A673 (cell line): ENCODE results near the gene GNRH2. TPM values are rescaled to one million over a fixed set of nuclear protein-coding genes. Genes with fewer than 3 reads are reported as not detected.

ENCODE experiments used
- BruUV-seq: library from RNA; stranded (reverse); fragments of 400-500 nt; replicated peaks from 2 replicates; lab custom pipeline; 2021; lab: Mats Ljungman, UMichigan
- CTCF ChIA-PET: fragments of 300-600 bp; sonication (Branson Sonifier 250); formaldehyde crosslinking; loops from one replicate; lab custom pipeline; 2022; ENCODE audit warnings: antibody characterized with exemption; lab: Charles Lee
- POLR2A ChIA-PET: fragments of 300-600 bp; sonication (Branson Sonifier 250); formaldehyde crosslinking; loops from one replicate; lab custom pipeline; 2022; ENCODE audit warnings: antibody characterized with exemption; ENCODE audit not compliant: low non-redundant PET; lab: Charles Lee
- DNase-seq: peaks from one replicate; pipeline ENCODE4 v3.0.0-alpha.2; 2015; ENCODE audit warnings: low spot score
- H3K27ac ChIP-seq: fragments of 200-600 bp; sonication (generic); 2 replicates; pipeline ENCODE4 v1.5.1; 2016; ENCODE audit warnings: mixed run types, low read depth, mild to moderate bottlenecking, mixed read lengths, antibody characterized with exemption, low read length; ENCODE audit not compliant: poor library complexity, severe bottlenecking
- H3K27me3 ChIP-seq: fragments of 200-600 bp; sonication (generic); replicated peaks from 2 replicates; pipeline ENCODE4 v1.6.1; 2017; ENCODE audit warnings: mixed run types, low read depth, mild to moderate bottlenecking, mixed read lengths, antibody characterized with exemption, low read length; ENCODE audit not compliant: insufficient read depth, poor library complexity
- H3K36me3 ChIP-seq: fragments of 200-600 bp; sonication (generic); 2 replicates; pipeline ENCODE4 v1.6.1; 2016; ENCODE audit warnings: mixed run types, mild to moderate bottlenecking, mixed read lengths, antibody characterized with exemption, low read length; ENCODE audit not compliant: insufficient read depth, poor library complexity, severe bottlenecking
- H3K4me1 ChIP-seq: fragments of 200-600 bp; sonication (generic); 2 replicates; pipeline ENCODE4 v1.6.1; 2017; ENCODE audit warnings: mixed run types, mild to moderate bottlenecking, mixed read lengths, antibody characterized with exemption, low read length; ENCODE audit not compliant: insufficient read depth, poor library complexity, severe bottlenecking
- H3K4me3 ChIP-seq: fragments of 200-600 bp; sonication (generic); 2 replicates; pipeline ENCODE4 v1.5.1; 2016; ENCODE audit warnings: low read depth, mixed run types, mild to moderate bottlenecking, mixed read lengths, low read length; ENCODE audit not compliant: poor library complexity, severe bottlenecking
- H3K9me3 ChIP-seq: fragments of 200-600 bp; sonication (generic); 2 replicates; pipeline ENCODE4 v1.6.1; 2016; ENCODE audit warnings: mixed run types, low read depth, mild to moderate bottlenecking, mixed read lengths, antibody characterized with exemption, low read length; ENCODE audit not compliant: poor library complexity, severe bottlenecking
- CTCF ChIP-seq: fragments of 300-800, 200-600 bp; sonication (generic); conservative IDR thresholded peaks from 2 replicates; pipeline ENCODE4 v1.5.1; 2017; ENCODE audit warnings: low read depth, mild to moderate bottlenecking, antibody characterized with exemption, low read length, moderate library complexity, mixed read lengths
- EZH2 ChIP-seq: fragments of 200-600 bp; sonication (generic); IDR thresholded peaks from 2 replicates; pipeline ENCODE4 v1.6.1; 2017; ENCODE audit warnings: borderline replicate concordance, low read depth, mild to moderate bottlenecking, mixed read lengths, antibody characterized with exemption, low read length; ENCODE audit not compliant: poor library complexity, severe bottlenecking
- intact Hi-C: fragments of 100-400 bp; cut with micrococcal nuclease; formaldehyde crosslinking; loops from one replicate; pipeline ENCODE4 v1.10.0; 2022; ENCODE audit not compliant: unreplicated experiment
- total RNA-seq: library from RNA; stranded (reverse); gene quantifications from 2 replicates; pipeline ENCODE4 v1.2.3, GENCODE V29; 2021

The GNRH2 gene
- total RNA-seq, 1 experiment from 2014 or later, result 1.5 TPM

- POLR2A ChIA-PET, result no interaction called here
- BruUV-seq, result no TSS peak
- H3K9me3 ChIP-seq, result no peaks in the 10 kb centered on the region
- H3K4me1 ChIP-seq, result no peaks in the 10 kb centered on the region
- no peak overlapping the region for H3K27ac ChIP-seq
- CTCF ChIA-PET, result interaction anchor here (0.5 kb wide), 1 partner anchor 345 kb away, joined by 5 read pairs; the partner anchor contains the start of gene EBF4
- H3K4me3 ChIP-seq, result no peak overlapping the region
- no peak for DNase-seq
- TF ChIP-seq EZH2, result no peak
- no peak for TF ChIP-seq CTCF
- peaks cover 31% of the 10 kb centered on the region for H3K36me3 ChIP-seq
- intact Hi-C loops, result no loop called here
- no peaks in the 10 kb centered on the region for H3K27me3 ChIP-seq
These were observed 5.8 kb upstream of the GNRH2 start for GRCh38 chr20:3037654-3038053.

- Histone ChIP-seq H3K27ac (no peak overlapping the region), H3K9me3 (no peaks in the 10 kb centered on the region), H3K4me1 (no peaks in the 10 kb centered on the region), H3K36me3 (peaks cover 31% of the 10 kb centered on the region), H3K4me3 (no peak overlapping the region), H3K27me3 (no peaks in the 10 kb centered on the region)
- CTCF ChIA-PET, result interaction anchor here (0.5 kb wide), 1 partner anchor 346 kb away, joined by 5 read pairs; the partner anchor contains the start of gene EBF4
- TF ChIP-seq CTCF (no peak), EZH2 (no peak)
- POLR2A ChIA-PET, result no interaction called here
- DNase-seq, result no peak
- intact Hi-C loops, result no loop called here
- BruUV-seq, result no TSS peak
These were observed 5.0 kb upstream of the GNRH2 start for GRCh38 chr20:3038454-3038853.

- H3K9me3 ChIP-seq, result no peaks in the 10 kb centered on the region
- intact Hi-C loops, result no loop called here
- no peaks in the 10 kb centered on the region for H3K4me1 ChIP-seq
- H3K4me3 ChIP-seq, result no peak overlapping the region
- peaks cover 31% of the 10 kb centered on the region for H3K36me3 ChIP-seq
- CTCF ChIA-PET, result no interaction called here
- BruUV-seq, result no TSS peak
- DNase-seq, result no peak
- TF ChIP-seq EZH2 (no peak), CTCF (no peak)
- no peaks in the 10 kb centered on the region for H3K27me3 ChIP-seq
- H3K27ac ChIP-seq, result no peak overlapping the region
- POLR2A ChIA-PET, result no interaction called here
These were observed 4.0 kb upstream of the GNRH2 start for GRCh38 chr20:3039426-3039825.
